ENCODE measurements around the gene CARD9.

CARD9 gene

DNA sequence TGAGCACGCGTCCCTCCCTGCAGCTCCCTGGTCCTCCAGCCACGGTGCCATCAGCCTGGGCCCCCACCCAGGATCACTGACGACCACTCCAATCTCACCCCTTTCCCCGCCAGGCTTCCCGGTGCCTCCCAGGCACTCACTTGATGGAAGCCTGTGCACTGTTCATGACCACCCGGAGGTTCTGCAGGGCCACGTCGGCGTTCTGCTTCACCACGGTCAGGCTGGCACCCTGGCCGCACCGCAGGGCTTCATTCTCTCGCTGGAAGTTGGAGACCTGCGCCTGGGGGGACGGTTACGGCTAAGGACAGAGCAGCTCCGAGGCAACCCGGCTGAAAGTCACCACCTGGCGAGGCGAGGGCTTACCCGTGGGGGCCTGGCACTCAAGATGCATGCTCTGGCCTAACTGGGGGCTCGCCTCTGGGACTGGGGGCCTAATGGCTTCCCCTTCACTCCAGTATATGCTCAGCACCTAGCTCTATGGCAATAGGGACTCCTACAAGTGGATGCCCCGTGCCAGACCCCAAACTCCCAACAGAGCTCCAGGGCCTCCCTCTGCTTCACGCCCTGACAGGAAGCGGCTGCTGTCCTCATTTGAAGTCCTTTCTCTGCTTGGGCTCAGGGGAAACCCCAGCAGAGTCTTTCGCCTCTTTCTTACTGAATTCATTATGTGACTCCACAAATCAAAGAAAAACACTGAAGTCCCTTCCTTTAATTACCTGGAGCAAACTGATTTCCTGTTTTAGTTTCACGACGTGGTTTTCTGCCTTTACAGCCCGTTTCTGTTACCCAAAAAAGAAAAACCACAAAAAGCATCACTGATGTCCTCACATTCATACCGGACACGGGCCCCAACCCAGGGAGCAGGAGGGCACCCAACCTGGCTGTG is 30.7 kb upstream of the CARD9 start:
- H3K4me3 Mint-ChIP-seq, result no peak overlapping the region
- TF ChIP-seq, protein P1, sequence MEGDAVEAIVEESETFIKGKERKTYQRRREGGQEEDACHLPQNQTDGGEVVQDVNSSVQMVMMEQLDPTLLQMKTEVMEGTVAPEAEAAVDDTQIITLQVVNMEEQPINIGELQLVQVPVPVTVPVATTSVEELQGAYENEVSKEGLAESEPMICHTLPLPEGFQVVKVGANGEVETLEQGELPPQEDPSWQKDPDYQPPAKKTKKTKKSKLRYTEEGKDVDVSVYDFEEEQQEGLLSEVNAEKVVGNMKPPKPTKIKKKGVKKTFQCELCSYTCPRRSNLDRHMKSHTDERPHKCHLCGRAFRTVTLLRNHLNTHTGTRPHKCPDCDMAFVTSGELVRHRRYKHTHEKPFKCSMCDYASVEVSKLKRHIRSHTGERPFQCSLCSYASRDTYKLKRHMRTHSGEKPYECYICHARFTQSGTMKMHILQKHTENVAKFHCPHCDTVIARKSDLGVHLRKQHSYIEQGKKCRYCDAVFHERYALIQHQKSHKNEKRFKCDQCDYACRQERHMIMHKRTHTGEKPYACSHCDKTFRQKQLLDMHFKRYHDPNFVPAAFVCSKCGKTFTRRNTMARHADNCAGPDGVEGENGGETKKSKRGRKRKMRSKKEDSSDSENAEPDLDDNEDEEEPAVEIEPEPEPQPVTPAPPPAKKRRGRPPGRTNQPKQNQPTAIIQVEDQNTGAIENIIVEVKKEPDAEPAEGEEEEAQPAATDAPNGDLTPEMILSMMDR (IDR thresholded peaks at IDR 0.05), result no peak

DNA sequence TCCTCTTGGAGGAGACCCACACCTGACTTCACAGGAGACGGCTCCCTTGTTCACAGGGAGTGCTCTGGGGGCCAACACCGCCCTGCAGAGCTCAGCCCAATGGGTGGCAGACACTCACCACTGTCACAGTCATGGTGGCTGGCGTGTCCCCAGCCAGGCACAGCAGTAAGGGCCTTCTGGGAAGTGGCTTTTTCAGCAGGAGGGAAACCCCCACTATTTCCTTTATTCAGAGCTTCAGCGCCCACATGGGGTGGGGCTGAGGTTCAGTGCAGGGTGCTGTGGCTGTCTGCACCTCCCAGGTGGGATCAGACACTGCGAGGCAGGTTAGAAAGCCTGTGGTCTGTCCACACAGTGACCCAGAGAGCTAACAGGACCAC is 30.1 kb upstream of the CARD9 start:
- no peaks in the 10 kb centered on the region for H3K9me3 Mint-ChIP-seq
- no peak overlapping the region for H3K27ac Mint-ChIP-seq
- H3K36me3 Mint-ChIP-seq (ENCODE audit: low read depth), result peaks cover 37% of the 10 kb centered on the region
- H3K27me3 Mint-ChIP-seq (ENCODE audit: low read depth, poor library complexity), result peaks cover 5% of the 10 kb centered on the region
- H3K4me1 Mint-ChIP-seq, result peaks cover 17% of the 10 kb centered on the region
- H3K4me3 Mint-ChIP-seq, result no peak overlapping the region
- TF ChIP-seq, protein P1 (IDR thresholded peaks at IDR 0.05), result no peak
- DNase-seq, result no peak

More for the DNA sequence above, 30.7 kb upstream of the CARD9 start:
- DNase-seq, result no peak
- H3K9me3 Mint-ChIP-seq, result no peaks in the 10 kb centered on the region
- peaks cover 5% of the 10 kb centered on the region for H3K27me3 Mint-ChIP-seq (ENCODE audit: low read depth, poor library complexity)
- H3K4me1 Mint-ChIP-seq, result peaks cover 17% of the 10 kb centered on the region
- H3K27ac Mint-ChIP-seq, result no peak overlapping the region
- peaks cover 43% of the 10 kb centered on the region for H3K36me3 Mint-ChIP-seq (ENCODE audit: low read depth)

- TF ChIP-seq, protein P1 (IDR thresholded peaks at IDR 0.05), result no peak
- H3K36me3 Mint-ChIP-seq (ENCODE audit: low read depth), result peaks cover 28% of the 10 kb centered on the region
- no peaks in the 10 kb centered on the region for H3K9me3 Mint-ChIP-seq
- peaks cover 5% of the 10 kb centered on the region for H3K27me3 Mint-ChIP-seq (ENCODE audit: low read depth, poor library complexity)
- H3K4me1 Mint-ChIP-seq, result peaks cover 14% of the 10 kb centered on the region
- H3K27ac Mint-ChIP-seq, result no peak overlapping the region
- DNase-seq, result no peak
- H3K4me3 Mint-ChIP-seq, result no peak overlapping the region
Observed at GRCh38 chr9:136402067-136402466, 28.6 kb upstream of the CARD9 start.

DNA sequence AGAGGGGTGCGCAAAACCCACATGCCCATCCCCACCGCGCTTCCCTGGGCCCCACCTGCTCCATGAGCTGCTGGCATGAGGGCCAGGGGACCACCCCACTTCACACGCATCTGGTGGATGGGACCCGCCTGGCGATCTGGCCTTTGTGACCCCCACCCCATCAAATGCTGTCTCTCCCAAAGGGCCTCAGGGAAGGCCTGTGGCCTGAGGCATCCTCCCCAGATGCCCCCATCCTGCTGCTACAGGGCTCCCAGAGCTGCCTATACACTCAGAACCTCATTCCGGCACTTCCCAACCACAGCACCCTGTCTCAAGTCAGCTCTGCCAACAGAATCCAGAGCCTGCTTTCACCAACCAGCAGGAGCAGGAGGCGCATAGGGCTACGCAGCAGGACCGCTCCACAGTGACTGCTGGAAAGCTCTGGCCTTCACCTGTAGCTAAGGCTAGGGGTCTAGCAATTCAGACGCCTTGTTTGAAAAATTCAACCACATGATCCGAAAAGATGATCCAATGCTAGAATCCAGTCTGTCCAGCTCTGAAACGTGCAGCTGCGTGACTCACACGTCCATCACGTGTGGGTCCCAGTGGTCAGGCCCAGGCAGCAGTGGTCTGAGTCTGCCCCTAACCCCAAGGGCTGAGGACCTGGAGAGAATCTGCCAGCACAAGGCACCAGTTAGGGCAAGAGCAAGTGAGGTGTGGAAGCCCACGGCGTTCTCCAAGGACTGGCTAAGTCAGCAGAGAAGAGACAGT is 27.9 kb upstream of the CARD9 start:
- H3K4me3 Mint-ChIP-seq, result no peak overlapping the region
- H3K27ac Mint-ChIP-seq, result no peak overlapping the region

GRCh38 chr9:136400038-136400834 is 26.8 kb upstream of the CARD9 start, which contains the start of gene SNAPC4:
TSS of gene SNAPC4 (minus strand) at chr9:136400170. CDS start at chr9:136398428, 1,742 bp downstream.
- Mint-ChIP-seq H3K9me3 (no peaks in the 10 kb centered on the region), H3K27ac (peak within 1 kb of the TSS; percentile 59)

More for the DNA sequence above, 27.9 kb upstream of the CARD9 start:
- Mint-ChIP-seq H3K27me3 (ENCODE audit: low read depth, poor library complexity) (peaks cover 5% of the 10 kb centered on the region), H3K36me3 (ENCODE audit: low read depth) (peaks cover 31% of the 10 kb centered on the region), H3K9me3 (no peaks in the 10 kb centered on the region), H3K4me1 (peaks cover 14% of the 10 kb centered on the region)
- DNase-seq, result no peak
- TF ChIP-seq, protein P1 (IDR thresholded peaks at IDR 0.05), result no peak

More at GRCh38 chr9:136400038-136400834, 26.8 kb upstream of the CARD9 start, which contains the start of gene SNAPC4:
- Mint-ChIP-seq H3K36me3 (ENCODE audit: low read depth) (peaks cover 30% of the 10 kb centered on the region), H3K4me3 (peak within 1 kb of the TSS; percentile 88), H3K27me3 (ENCODE audit: low read depth, poor library complexity) (no peaks in the 10 kb centered on the region), H3K4me1 (peaks cover 14% of the 10 kb centered on the region)
- DNase-seq, result peak; percentile 94
- TF ChIP-seq, protein P1 (IDR thresholded peaks at IDR 0.05), result peak; percentile 89
